Esophagus squamous epithelium (tissue), 5 donors: Measurements from ENCODE around the gene NOL12. TPM values are rescaled to one million over a fixed set of nuclear protein-coding genes. Genes with fewer than 3 reads are reported as not detected.
A peak's percentile ranks its signal among the peaks of the same experiment; 100 is the strongest.
"Not testable (repeated sequence)": the region's sequence is repeated elsewhere in the genome, so short reads cannot be mapped to it uniquely, and the experiment has no call there.

Experiments
- DNase-seq: peaks from one replicate; lab custom pipeline; 2025; lab: John Stamatoyannopoulos, UW
- H3K27ac ChIP-seq, 4 donors: fragments of 200-600 bp; sonication (generic); one replicate each; pipeline ENCODE4 v1.5.1; 2016 to 2019; ENCODE audit warnings: mild to moderate bottlenecking in 1 of 4
- H3K27me3 ChIP-seq, 4 donors: fragments of 200-600 bp; sonication (generic); 1 replicate in 3 of 4; 2 replicates in 1 of 4; pipeline versions ENCODE4 v1.5.1 to v1.6.0; 2017 to 2021; ENCODE audit warnings: antibody characterized with exemption in 1 of 4
- H3K36me3 ChIP-seq, 3 donors: fragments of 200-600 bp; sonication (generic); one replicate each; pipeline ENCODE4 v1.5.1; 2016 to 2019
- H3K4me1 ChIP-seq, 3 donors: fragments of 200-600 bp; sonication (generic); one replicate each; pipeline ENCODE4 v1.5.1; 2017 to 2019
- H3K4me3 ChIP-seq, 4 donors: fragments of 200-600 bp; sonication (generic); 1 replicate in 3 of 4; 2 replicates in 1 of 4; pipeline ENCODE4 v1.5.1; 2016 to 2019; ENCODE audit warnings: mild to moderate bottlenecking in 2 of 4, moderate library complexity in 1 of 4
- H3K9me3 ChIP-seq, 3 donors: fragments of 200-600 bp; sonication (generic); one replicate each; pipeline ENCODE4 v1.5.1; 2016 to 2019
- POLR2A ChIP-seq, 4 donors: fragments of 450-650 bp; IDR thresholded peaks; one replicate each; pipeline ENCODE4 v1.6.1; 2017; ENCODE audit warnings: antibody characterized with exemption in 4 of 4, mild to moderate bottlenecking in 4 of 4, moderate library complexity in 3 of 4
- WGBS, 2 donors: methylation state at CpG; one replicate each; pipeline ENCODE4 v1.1.5; 2018; 5-methylcytosine and 5-hydroxymethylcytosine counted together
- intact Hi-C: fragments of 100-400 bp; cut with DNase I; formaldehyde crosslinking; loops from one replicate; pipeline ENCODE4 v1.15.0; 2022
- total RNA-seq, 4 donors: library from RNA; depleted of rRNA; stranded (reverse); fragments of >200 nt; gene quantifications; one replicate each; pipeline ENCODE4 v1.1.0, GENCODE V29; 2016
- TF ChIP-seq, protein P1 (sequence below), 6 experiments: fragments of 450-650 bp in 4 of 6; fragments of 200-600 bp in 2 of 6; sonication (generic) in 2 of 6; IDR thresholded peaks; one replicate each; pipeline ENCODE4 v1.5.1; 2016 to 2019; ENCODE audit warnings: antibody characterized with exemption in 6 of 6, mild to moderate bottlenecking in 4 of 6, moderate library complexity in 4 of 6
- donor health status: DM: yes; HTN: yes; CAD: no.

The NOL12 gene
- total RNA-seq, 4 donors from 2014 or later = 34.3 to 44.5 (median 40.8) TPM

DNA sequence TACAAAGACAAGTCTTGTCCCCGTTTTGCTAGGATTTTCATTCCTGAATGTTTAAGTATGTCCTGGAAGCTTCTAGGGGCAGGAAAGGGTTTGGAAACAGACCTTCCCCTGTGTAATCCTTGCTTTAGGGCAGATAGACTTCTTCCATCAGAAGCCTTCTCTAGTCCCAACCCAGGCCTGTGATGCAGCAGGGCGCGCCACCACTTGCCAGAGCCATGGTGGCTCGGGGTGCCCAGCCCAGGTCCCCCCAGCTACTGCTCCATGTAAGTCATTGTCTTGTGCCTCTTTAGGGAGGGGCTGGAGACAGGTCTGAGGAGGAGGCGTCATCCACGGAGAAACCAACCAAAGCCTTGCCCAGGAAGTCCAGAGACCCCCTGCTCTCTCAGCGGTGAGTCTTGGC, 4.3 kb downstream of the NOL12 start:
- Histone ChIP-seq H3K4me1 (peaks cover 30 to 71% (median 39%) of the 10 kb centered on the region in 3 donors), H3K27ac (peak overlapping the region; percentile 84 to 93 (median 89)), H3K9me3 (no peaks in the 10 kb centered on the region), H3K27me3 (no peaks in the 10 kb centered on the region), H3K36me3 (peaks cover 37 to 72% (median 40%) of the 10 kb centered on the region in 3 donors), H3K4me3 (no peak overlapping the region)
- intact Hi-C loops = no loop called here
- no peak for TF ChIP-seq POLR2A (IDR thresholded peaks at IDR 0.05)
- TF ChIP-seq, protein P1, sequence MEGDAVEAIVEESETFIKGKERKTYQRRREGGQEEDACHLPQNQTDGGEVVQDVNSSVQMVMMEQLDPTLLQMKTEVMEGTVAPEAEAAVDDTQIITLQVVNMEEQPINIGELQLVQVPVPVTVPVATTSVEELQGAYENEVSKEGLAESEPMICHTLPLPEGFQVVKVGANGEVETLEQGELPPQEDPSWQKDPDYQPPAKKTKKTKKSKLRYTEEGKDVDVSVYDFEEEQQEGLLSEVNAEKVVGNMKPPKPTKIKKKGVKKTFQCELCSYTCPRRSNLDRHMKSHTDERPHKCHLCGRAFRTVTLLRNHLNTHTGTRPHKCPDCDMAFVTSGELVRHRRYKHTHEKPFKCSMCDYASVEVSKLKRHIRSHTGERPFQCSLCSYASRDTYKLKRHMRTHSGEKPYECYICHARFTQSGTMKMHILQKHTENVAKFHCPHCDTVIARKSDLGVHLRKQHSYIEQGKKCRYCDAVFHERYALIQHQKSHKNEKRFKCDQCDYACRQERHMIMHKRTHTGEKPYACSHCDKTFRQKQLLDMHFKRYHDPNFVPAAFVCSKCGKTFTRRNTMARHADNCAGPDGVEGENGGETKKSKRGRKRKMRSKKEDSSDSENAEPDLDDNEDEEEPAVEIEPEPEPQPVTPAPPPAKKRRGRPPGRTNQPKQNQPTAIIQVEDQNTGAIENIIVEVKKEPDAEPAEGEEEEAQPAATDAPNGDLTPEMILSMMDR (IDR thresholded peaks at IDR 0.05) = no peak
- no peak for DNase-seq
- WGBS, 2 donors = 45 to 65% methylated on average over 5 to 6 of the region's 7 CpGs

- 40 to 43% methylated on average over 1 to 3 of the region's 18 CpGs for WGBS, 2 donors
- Histone ChIP-seq H3K9me3 (no peaks in the 10 kb centered on the region), H3K4me3 (no peak overlapping the region), H3K36me3 (peaks cover 37 to 72% (median 40%) of the 10 kb centered on the region in 3 donors), H3K27ac (peak overlapping the region; percentile 84 to 93 (median 89)), H3K4me1 (peaks cover 25 to 71% (median 34%) of the 10 kb centered on the region in 3 donors), H3K27me3 (no peaks in the 10 kb centered on the region)
- no peak for DNase-seq
- intact Hi-C loops = no loop called here
- TF ChIP-seq, protein P1 (IDR thresholded peaks at IDR 0.05) = no peak
- TF ChIP-seq POLR2A (IDR thresholded peaks at IDR 0.05) = no peak
Measured at GRCh38 chr22:37690901-37691504, 4.9 kb downstream of the NOL12 start.

DNA sequence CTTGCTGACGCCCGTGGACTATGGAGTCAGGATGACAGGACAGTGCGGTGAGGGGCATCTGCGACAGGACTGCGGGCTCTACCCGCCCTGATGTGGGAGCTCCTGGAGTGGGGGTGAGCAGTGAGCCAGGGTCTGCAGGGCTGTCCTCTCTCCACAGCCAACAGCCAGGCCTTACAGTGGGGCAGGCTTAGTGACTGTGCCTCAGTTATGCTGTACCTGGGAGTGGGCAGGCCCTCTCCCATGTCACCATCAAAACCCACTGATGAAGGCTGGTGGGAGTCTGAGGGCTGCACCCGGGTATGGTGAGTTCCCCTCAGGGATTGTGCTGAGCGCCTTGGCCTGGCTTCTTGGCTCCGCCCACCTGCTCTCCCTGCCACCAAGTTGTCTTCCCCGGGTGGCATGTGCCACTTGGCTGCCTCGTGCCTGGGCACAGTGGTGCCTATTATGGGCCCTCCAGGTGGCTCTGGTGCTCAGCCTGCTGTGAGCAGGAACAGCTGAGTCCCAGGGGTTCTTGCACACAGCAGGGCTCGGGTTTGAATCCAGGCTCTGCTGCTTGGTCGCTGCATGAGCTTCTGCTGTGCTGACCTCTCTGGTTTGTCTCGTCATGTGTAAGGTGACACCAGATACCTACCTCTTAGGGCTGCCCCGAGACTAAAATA, 6.6 kb downstream of the NOL12 start:
- Histone ChIP-seq H3K9me3 (no peaks in the 10 kb centered on the region), H3K4me3 (no peak overlapping the region), H3K36me3 (peaks cover 37 to 70% (median 40%) of the 10 kb centered on the region in 3 donors), H3K4me1 (peaks cover 15 to 76% (median 34%) of the 10 kb centered on the region in 3 donors), H3K27ac (no peak overlapping the region), H3K27me3 (no peaks in the 10 kb centered on the region)
- 77 to 81% methylated on average over 8 to 11 of the region's 15 CpGs for WGBS, 2 donors
- TF ChIP-seq, protein P1 (IDR thresholded peaks at IDR 0.05) = no peak
- TF ChIP-seq POLR2A (IDR thresholded peaks at IDR 0.05) = no peak
- intact Hi-C loops = no loop called here
- no peak for DNase-seq

- H3K9me3 ChIP-seq, H3K27ac ChIP-seq, H3K27me3 ChIP-seq, H3K4me3 ChIP-seq, intact Hi-C loops, DNase-seq: not testable (repeated sequence)
- Histone ChIP-seq H3K4me1 (peaks cover 9 to 75% (median 28%) of the 10 kb centered on the region in 3 donors), H3K36me3 (peaks cover 30 to 56% (median 31%) of the 10 kb centered on the region in 3 donors)
- WGBS, 2 donors = 59 to 79% methylated on average over 7 of the region's 7 CpGs
Measured at GRCh38 chr22:37694131-37694530, 8.0 kb downstream of the NOL12 start.

DNA sequence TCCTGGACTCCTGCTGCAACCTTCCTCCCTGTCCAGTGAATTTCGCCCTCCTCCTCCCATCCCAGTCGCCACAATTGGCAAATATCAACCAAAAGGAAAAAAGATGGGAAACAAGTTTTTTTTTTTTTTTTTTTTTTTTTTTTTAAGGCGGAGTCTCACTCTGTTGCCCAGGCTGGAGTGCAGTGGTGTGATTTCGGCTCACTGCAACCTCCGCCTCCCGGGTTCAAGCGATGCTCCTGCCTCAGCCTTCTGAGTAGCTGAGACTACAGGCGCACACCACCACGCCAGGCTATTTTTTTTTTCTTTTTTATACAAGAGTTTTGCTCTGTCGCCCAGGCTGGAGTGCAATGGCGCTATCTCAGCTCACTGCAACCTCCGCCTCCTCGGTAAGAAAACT, 10.1 kb downstream of the NOL12 start:
- H3K9me3 ChIP-seq, intact Hi-C loops, DNase-seq, H3K27me3 ChIP-seq: not testable (repeated sequence)
- Histone ChIP-seq H3K4me3 (peak overlapping the region in 3 of 4 donors; percentile 23 to 54 (median 30)), H3K27ac (peak overlapping the region in 3 of 4 donors; percentile 55 to 79 (median 56)), H3K4me1 (peaks cover 0 to 54% (median 15%) of the 10 kb centered on the region in 3 donors), H3K36me3 (peaks cover 19 to 36% (median 23%) of the 10 kb centered on the region in 3 donors)
- 37 to 54% methylated on average over 10 of the region's 13 CpGs for WGBS, 2 donors
